Caco-2 (cell line): Measurements from ENCODE around the gene LAMTOR4. TPM values are rescaled to one million over a fixed set of nuclear protein-coding genes. Genes with fewer than 3 reads are reported as not detected.

ENCODE experiments used
- BruUV-seq: library from RNA; stranded (reverse); fragments of 400-500 nt; replicated peaks from 2 replicates; lab custom pipeline; 2021; lab: Mats Ljungman, UMichigan
- CTCF ChIA-PET: fragments of 300-600 bp; sonication (Branson Sonifier 250); formaldehyde crosslinking; loops from one replicate; lab custom pipeline; 2022; ENCODE audit warnings: antibody characterized with exemption; lab: Charles Lee
- POLR2A ChIA-PET: fragments of 300-600 bp; sonication (Branson Sonifier 250); formaldehyde crosslinking; loops from one replicate; lab custom pipeline; 2022; ENCODE audit warnings: antibody characterized with exemption; lab: Charles Lee
- DNase-seq, 2 experiments: peaks; one replicate each; pipeline versions ENCODE4 v3.0.0 to v3.0.0-alpha.2; 2020 to 2022
- H3K27me3 ChIP-seq: replicated peaks from 2 replicates; pipeline ENCODE4 v1.6.0; 2011; ENCODE audit warnings: low read length; ENCODE audit not compliant: control insufficient read depth, insufficient read depth
- H3K36me3 ChIP-seq: 2 replicates; pipeline ENCODE4 v1.5.1; 2011; ENCODE audit warnings: low read length; ENCODE audit not compliant: control insufficient read depth, insufficient read depth
- H3K4me1 ChIP-seq: fragments of 250-450 bp; sonication (Bioruptor Pico); 2 replicates; pipeline ENCODE4 v1.5.1; 2020; ENCODE audit warnings: mild to moderate bottlenecking
- H3K4me3 ChIP-seq: 2 replicates; pipeline ENCODE4 v1.5.1; 2011; ENCODE audit warnings: low read depth, mild to moderate bottlenecking, control low read depth, low read length
- H3K9me3 ChIP-seq: fragments of 250-450 bp; sonication (Bioruptor Pico); 2 replicates; pipeline ENCODE4 v1.5.1; 2020; ENCODE audit warnings: mild to moderate bottlenecking, moderate library complexity
- H3K27ac Mint-ChIP-seq: one replicate; pipeline ENCODE4 v1.8.0; 2022; ENCODE audit warnings: mixed read lengths; ENCODE audit not compliant: unreplicated experiment
- H3K27me3 Mint-ChIP-seq: one replicate; pipeline ENCODE4 v1.8.0; 2022; ENCODE audit warnings: mixed read lengths; ENCODE audit not compliant: insufficient read depth, unreplicated experiment
- H3K36me3 Mint-ChIP-seq: one replicate; pipeline ENCODE4 v1.8.0; 2022; ENCODE audit warnings: mild to moderate bottlenecking, mixed read lengths; ENCODE audit not compliant: insufficient read depth, unreplicated experiment
- H3K4me1 Mint-ChIP-seq: one replicate; pipeline ENCODE4 v1.8.0; 2022; ENCODE audit warnings: low read depth, mixed read lengths; ENCODE audit not compliant: unreplicated experiment
- H3K4me3 Mint-ChIP-seq: one replicate; pipeline ENCODE4 v1.8.0; 2022; ENCODE audit warnings: mild to moderate bottlenecking, moderate library complexity, mixed read lengths; ENCODE audit not compliant: unreplicated experiment
- H3K9me3 Mint-ChIP-seq: one replicate; pipeline ENCODE4 v1.8.0; 2022; ENCODE audit warnings: mixed read lengths; ENCODE audit not compliant: unreplicated experiment
- CTCF ChIP-seq, 2 experiments: fragments of 200-600 bp in 1 of 2; IDR thresholded peaks; 1 replicate in 1 of 2; 2 replicates in 1 of 2; pipeline versions ENCODE4 v1.5.1 to v1.8.0; 2011 to 2022; ENCODE audit warnings: antibody characterized with exemption in 1 of 2, control low read depth in 1 of 2, inconsistent platforms in 1 of 2, low read depth in 1 of 2, low read length in 1 of 2, mild to moderate bottlenecking in 1 of 2, moderate library complexity in 1 of 2; ENCODE audit not compliant: insufficient read depth in 1 of 2, severe bottlenecking in 1 of 2, unreplicated experiment in 1 of 2
- intact Hi-C: fragments of 100-400 bp; cut with micrococcal nuclease; formaldehyde crosslinking; loops from one replicate; pipeline ENCODE4 v1.10.0; 2022; ENCODE audit not compliant: unreplicated experiment
- total RNA-seq: library from RNA; stranded (reverse); gene quantifications from 2 replicates; pipeline ENCODE4 v1.2.3, GENCODE V29; 2022

Gene LAMTOR4
- total RNA-seq, 1 experiment from 2014 or later, result 107 TPM

- BruUV-seq, result TSS peak; percentile 90
- Mint-ChIP-seq H3K4me1 (no peaks in the 10 kb centered on the region), H3K9me3 (no peaks in the 10 kb centered on the region), H3K4me3 (no peak overlapping the region), H3K36me3 (peaks cover 68% of the 10 kb centered on the region), H3K27ac (peak overlapping the region; percentile 21), H3K27me3 (no peaks in the 10 kb centered on the region)
- intact Hi-C loops, result no loop called here
- Histone ChIP-seq H3K9me3 (no peaks in the 10 kb centered on the region), H3K27me3 (no peaks in the 10 kb centered on the region), H3K4me1 (peaks cover 5% of the 10 kb centered on the region; the same call in 1 of the 2 replicates), H3K4me3 (no peak overlapping the region), H3K36me3 (peaks cover 4% of the 10 kb centered on the region)
- ChIA-PET POLR2A (no interaction called here), CTCF (no interaction called here)
- no peak for DNase-seq
- TF ChIP-seq CTCF (IDR thresholded peaks at IDR 0.05; ENCODE audit: insufficient read depth in 1 of 2, low read depth in 1 of 2, low read length in 1 of 2, severe bottlenecking in 1 of 2, unreplicated experiment in 1 of 2), result no peak
These were observed 41.5 kb upstream of the LAMTOR4 start for GRCh38 chr7:100107125-100107737.

- Mint-ChIP-seq H3K27ac (peak overlapping the region; percentile 21), H3K27me3 (no peaks in the 10 kb centered on the region), H3K4me3 (no peak overlapping the region), H3K9me3 (no peaks in the 10 kb centered on the region), H3K4me1 (no peaks in the 10 kb centered on the region), H3K36me3 (peaks cover 65% of the 10 kb centered on the region)
- POLR2A ChIA-PET, result no interaction called here
- H3K36me3 ChIP-seq, result peaks cover 4% of the 10 kb centered on the region
- no peaks in the 10 kb centered on the region for H3K4me1 ChIP-seq
- no peak overlapping the region for H3K4me3 ChIP-seq
- no peaks in the 10 kb centered on the region for H3K27me3 ChIP-seq
- no TSS peak for BruUV-seq
- no peak for TF ChIP-seq CTCF (IDR thresholded peaks at IDR 0.05; ENCODE audit: insufficient read depth in 1 of 2, low read depth in 1 of 2, low read length in 1 of 2, severe bottlenecking in 1 of 2, unreplicated experiment in 1 of 2)
- intact Hi-C loops, result no loop called here
- H3K9me3 ChIP-seq, result no peaks in the 10 kb centered on the region
- no peak for DNase-seq
- CTCF ChIA-PET, result no interaction called here
These were observed 40.8 kb upstream of the LAMTOR4 start for GRCh38 chr7:100107890-100108289.

- Histone ChIP-seq H3K4me1 (no peaks in the 10 kb centered on the region), H3K27me3 (no peaks in the 10 kb centered on the region), H3K9me3 (no peaks in the 10 kb centered on the region), H3K4me3 (no peak overlapping the region), H3K36me3 (peaks cover 4% of the 10 kb centered on the region)
- H3K27me3 Mint-ChIP-seq, result no peaks in the 10 kb centered on the region
- peak in 1 of 2 experiments; percentile 34 for DNase-seq
- H3K9me3 Mint-ChIP-seq, result no peaks in the 10 kb centered on the region
- POLR2A ChIA-PET, result no interaction called here
- BruUV-seq, result no TSS peak
- intact Hi-C loops, result no loop called here
- peak in 1 of 2 experiments; percentile 45 for TF ChIP-seq CTCF (IDR thresholded peaks at IDR 0.05; ENCODE audit: insufficient read depth in 1 of 2, low read depth in 1 of 2, low read length in 1 of 2, severe bottlenecking in 1 of 2, unreplicated experiment in 1 of 2)
- CTCF ChIA-PET, result no interaction called here
- H3K36me3 Mint-ChIP-seq, result peaks cover 65% of the 10 kb centered on the region
- no peak overlapping the region for H3K27ac Mint-ChIP-seq
- no peaks in the 10 kb centered on the region for H3K4me1 Mint-ChIP-seq
- H3K4me3 Mint-ChIP-seq, result no peak overlapping the region
These were observed 39.1 kb upstream of the LAMTOR4 start for GRCh38 chr7:100109521-100110163.
